H9 (cell line): ENCODE data around the gene TTBK1. TPM values are rescaled to one million over a fixed set of nuclear protein-coding genes. Genes with fewer than 3 reads are reported as not detected.

Source experiments
- DNase-seq: peaks from one replicate; pipeline ENCODE4 v3.0.0-alpha.2; 2017
- H2AFZ ChIP-seq: one replicate; pipeline ENCODE4 v1.6.1; 2013; ENCODE audit warnings: mild to moderate bottlenecking, low read length, control low read depth, moderate library complexity
- H2AK5ac ChIP-seq: 2 replicates; pipeline ENCODE4 v1.6.1; 2013; ENCODE audit warnings: low read length, control low read depth, mixed read lengths; ENCODE audit not compliant: insufficient read length
- H2BK120ac ChIP-seq: one replicate; pipeline ENCODE4 v1.6.1; 2013; ENCODE audit warnings: low read depth, mild to moderate bottlenecking, low read length, control low read depth, inconsistent platforms; ENCODE audit not compliant: poor library complexity, severe bottlenecking
- H2BK12ac ChIP-seq: 2 replicates; pipeline ENCODE4 v1.6.1; 2013; ENCODE audit warnings: low read length, control low read depth, mixed read lengths, low read depth; ENCODE audit not compliant: insufficient read length
- H2BK15ac ChIP-seq: 2 replicates; pipeline ENCODE4 v1.6.1; 2013; ENCODE audit warnings: low read depth, low read length, control low read depth
- H2BK20ac ChIP-seq: one replicate; pipeline ENCODE4 v1.6.1; 2013; ENCODE audit warnings: low read depth, mild to moderate bottlenecking, low read length, control low read depth, inconsistent platforms; ENCODE audit not compliant: poor library complexity, severe bottlenecking
- H2BK5ac ChIP-seq: 2 replicates; pipeline ENCODE4 v1.6.1; 2013; ENCODE audit warnings: low read length, control low read depth, mixed read lengths; ENCODE audit not compliant: insufficient read length
- H3K14ac ChIP-seq: 2 replicates; pipeline ENCODE4 v1.6.1; 2013; ENCODE audit warnings: low read length, control low read depth; ENCODE audit not compliant: insufficient read depth
- H3K18ac ChIP-seq: 2 replicates; pipeline ENCODE4 v1.6.1; 2013; ENCODE audit warnings: low read depth, mild to moderate bottlenecking, mixed read lengths, low read length, control low read depth; ENCODE audit not compliant: insufficient read length
- H3K23ac ChIP-seq: 2 replicates; pipeline ENCODE4 v1.6.1; 2013; ENCODE audit warnings: low read length, control low read depth, mixed read lengths, low read depth; ENCODE audit not compliant: insufficient read length
- H3K23me2 ChIP-seq: 2 replicates; pipeline ENCODE4 v1.6.1; 2013; ENCODE audit warnings: low read depth, mild to moderate bottlenecking, mixed read lengths, low read length, control low read depth; ENCODE audit not compliant: insufficient read length, poor library complexity, severe bottlenecking
- H3K27ac ChIP-seq: 2 replicates; pipeline ENCODE4 v1.5.1; 2013; ENCODE audit warnings: low read length, control low read depth, mixed read lengths, low read depth; ENCODE audit not compliant: insufficient read length
- H3K27me3 ChIP-seq: 2 replicates; pipeline ENCODE4 v1.6.1; 2013; ENCODE audit warnings: low read length, control low read depth, inconsistent platforms; ENCODE audit not compliant: insufficient read depth
- H3K4ac ChIP-seq: 2 replicates; pipeline ENCODE4 v1.6.1; 2013; ENCODE audit warnings: low read depth, mild to moderate bottlenecking, control low read depth, inconsistent platforms, low read length, moderate library complexity
- H3K4me1 ChIP-seq: 2 replicates; pipeline ENCODE4 v1.6.1; 2013; ENCODE audit warnings: low read length, control low read depth, inconsistent platforms; ENCODE audit not compliant: insufficient read depth
- H3K4me2 ChIP-seq: 2 replicates; pipeline ENCODE4 v1.6.1; 2013; ENCODE audit warnings: low read length, control low read depth, mixed read lengths; ENCODE audit not compliant: insufficient read length, insufficient read depth
- H3K56ac ChIP-seq: 2 replicates; pipeline ENCODE4 v1.6.1; 2013; ENCODE audit warnings: low read depth, mild to moderate bottlenecking, mixed read lengths, low read length, control low read depth; ENCODE audit not compliant: insufficient read length
- H3K79me1 ChIP-seq: 2 replicates; pipeline ENCODE4 v1.6.1; 2013; ENCODE audit warnings: low read depth, mild to moderate bottlenecking, moderate library complexity, low read length, control low read depth, inconsistent platforms; ENCODE audit not compliant: insufficient read depth, poor library complexity, severe bottlenecking
- H3K79me2 ChIP-seq: 2 replicates; pipeline ENCODE4 v1.6.1; 2013; ENCODE audit warnings: low read length, control low read depth, inconsistent platforms; ENCODE audit not compliant: insufficient read depth
- H3K9ac ChIP-seq: 2 replicates; pipeline ENCODE4 v1.6.1; 2013; ENCODE audit warnings: low read length, control low read depth, mixed read lengths; ENCODE audit not compliant: insufficient read length; ENCODE audit errors: extremely low read depth
- H3K9me3 ChIP-seq: one replicate; pipeline ENCODE4 v1.6.1; 2013; ENCODE audit warnings: low read depth, low read length, inconsistent platforms; ENCODE audit not compliant: control insufficient read depth
- H3T11ph ChIP-seq: one replicate; pipeline ENCODE4 v1.6.1; 2013; ENCODE audit warnings: mild to moderate bottlenecking, low read length, control low read depth, inconsistent platforms
- H4K20me1 ChIP-seq: one replicate; pipeline ENCODE4 v1.6.1; 2013; ENCODE audit not compliant: control insufficient read depth, insufficient read length, insufficient read depth
- H4K5ac ChIP-seq: 2 replicates; pipeline ENCODE4 v1.6.1; 2013; ENCODE audit warnings: low read depth, mild to moderate bottlenecking, mixed read lengths, low read length, control low read depth; ENCODE audit not compliant: insufficient read length
- H4K8ac ChIP-seq: replicated peaks from 2 replicates; pipeline ENCODE4 v1.6.1; 2013; ENCODE audit warnings: low read length, control low read depth, mixed read lengths, low read depth; ENCODE audit not compliant: insufficient read length
- H4K91ac ChIP-seq: 2 replicates; pipeline ENCODE4 v1.6.1; 2013; ENCODE audit warnings: low read depth, mild to moderate bottlenecking, moderate library complexity, mixed read lengths, low read length, control low read depth; ENCODE audit not compliant: insufficient read length
- H3K27ac Mint-ChIP-seq, 3 experiments: 2 replicates in 2 of 3; 3 replicates in 1 of 3; pipeline ENCODE4 v1.8.0; 2020 to 2021; ENCODE audit warnings: mixed read lengths in 3 of 3, mild to moderate bottlenecking in 1 of 3, moderate library complexity in 1 of 3
- H3K27me3 Mint-ChIP-seq: 2 replicates; pipeline ENCODE4 v1.8.0; 2021; ENCODE audit warnings: low read depth, mild to moderate bottlenecking, moderate library complexity, mixed read lengths
- H3K36me3 Mint-ChIP-seq, 3 experiments: 2 replicates in 2 of 3; 3 replicates in 1 of 3; pipeline ENCODE4 v1.8.0; 2020 to 2021; ENCODE audit warnings: low read depth in 3 of 3, mixed read lengths in 3 of 3; ENCODE audit not compliant: insufficient read depth in 1 of 3
- H3K4me1 Mint-ChIP-seq, 2 experiments: 2 replicates each; pipeline ENCODE4 v1.8.0; 2020; ENCODE audit warnings: mixed read lengths in 2 of 2
- H3K4me3 Mint-ChIP-seq, 2 experiments: 2 replicates in 1 of 2; 3 replicates in 1 of 2; pipeline ENCODE4 v1.8.0; 2020 to 2021; ENCODE audit warnings: mild to moderate bottlenecking in 2 of 2, mixed read lengths in 2 of 2, moderate library complexity in 1 of 2
- H3K9me3 Mint-ChIP-seq, 2 experiments: 2 replicates in 1 of 2; 3 replicates in 1 of 2; pipeline ENCODE4 v1.8.0; 2020; ENCODE audit warnings: mild to moderate bottlenecking in 2 of 2, mixed read lengths in 2 of 2, moderate library complexity in 1 of 2
- WGBS: extraction: QIAGEN DNeasy Blood & Tissue Kit; methylation state at CpG from one replicate; pipeline ENCODE4 v1.1.7; 2013; ENCODE audit warnings: missing lambda C conversion rate, low lambda C conversion rate, mixed read lengths; ENCODE audit not compliant: insufficient read length; ENCODE audit errors: extremely low coverage; 5-methylcytosine and 5-hydroxymethylcytosine counted together
- total RNA-seq: library from RNA; stranded (reverse); gene quantifications from 2 replicates; pipeline ENCODE4 v1.2.1, GENCODE V29; 2021
- TF ChIP-seq, protein P1 (sequence below): fragments of 200-600 bp; sonication (generic); conservative IDR thresholded peaks from 3 replicates; pipeline ENCODE4 v1.8.0; 2021; ENCODE audit warnings: antibody characterized with exemption, mild to moderate bottlenecking

Gene TTBK1
- total RNA-seq, 1 experiment from 2014 or later: 1.6 TPM

DNA sequence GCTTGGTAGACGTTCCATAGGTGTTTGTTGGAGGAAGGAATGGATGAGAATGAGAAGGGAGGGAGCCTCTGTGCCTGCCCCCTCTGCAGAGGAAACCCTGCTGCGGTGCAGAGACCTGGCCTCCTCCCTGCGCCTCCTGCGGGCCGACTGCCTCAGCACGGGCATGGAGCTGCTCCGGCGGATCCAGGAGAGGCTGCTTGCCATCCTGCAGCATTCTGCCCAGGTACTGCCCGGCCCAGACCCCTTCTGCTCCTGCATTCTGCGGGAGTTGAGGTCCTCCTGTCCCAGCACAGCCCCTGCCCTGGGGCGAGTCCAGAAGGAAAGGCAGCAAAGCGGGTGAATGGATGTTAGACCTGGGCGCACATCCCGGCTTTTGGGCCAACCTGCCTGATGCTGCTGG is 20.1 kb upstream of the TTBK1 start:
- H3K23ac ChIP-seq: no peak overlapping the region
- Mint-ChIP-seq H3K27ac (peak overlapping the region in 2 of 3 experiments; percentile 30 to 66; a peak in 2 of 7 replicates), H3K36me3 (peaks cover 9 to 36% (median 19%) of the 10 kb centered on the region in 3 experiments), H3K9me3 (no peaks in the 10 kb centered on the region), H3K27me3 (peaks cover 2% of the 10 kb centered on the region; the same call in 1 of the 2 replicates), H3K4me3 (no peak overlapping the region), H3K4me1 (peaks cover under 1 to 10% of the 10 kb centered on the region in 2 experiments; a peak in 3 of 4 replicates)
- H3K9ac ChIP-seq: no peak overlapping the region
- no peaks in the 10 kb centered on the region for H3K27me3 ChIP-seq
- WGBS: no CpG with 5 or more reads among the region's 14 CpGs
- no peak overlapping the region for H4K8ac ChIP-seq
- H4K5ac ChIP-seq: no peak overlapping the region
- TF ChIP-seq, protein P1, sequence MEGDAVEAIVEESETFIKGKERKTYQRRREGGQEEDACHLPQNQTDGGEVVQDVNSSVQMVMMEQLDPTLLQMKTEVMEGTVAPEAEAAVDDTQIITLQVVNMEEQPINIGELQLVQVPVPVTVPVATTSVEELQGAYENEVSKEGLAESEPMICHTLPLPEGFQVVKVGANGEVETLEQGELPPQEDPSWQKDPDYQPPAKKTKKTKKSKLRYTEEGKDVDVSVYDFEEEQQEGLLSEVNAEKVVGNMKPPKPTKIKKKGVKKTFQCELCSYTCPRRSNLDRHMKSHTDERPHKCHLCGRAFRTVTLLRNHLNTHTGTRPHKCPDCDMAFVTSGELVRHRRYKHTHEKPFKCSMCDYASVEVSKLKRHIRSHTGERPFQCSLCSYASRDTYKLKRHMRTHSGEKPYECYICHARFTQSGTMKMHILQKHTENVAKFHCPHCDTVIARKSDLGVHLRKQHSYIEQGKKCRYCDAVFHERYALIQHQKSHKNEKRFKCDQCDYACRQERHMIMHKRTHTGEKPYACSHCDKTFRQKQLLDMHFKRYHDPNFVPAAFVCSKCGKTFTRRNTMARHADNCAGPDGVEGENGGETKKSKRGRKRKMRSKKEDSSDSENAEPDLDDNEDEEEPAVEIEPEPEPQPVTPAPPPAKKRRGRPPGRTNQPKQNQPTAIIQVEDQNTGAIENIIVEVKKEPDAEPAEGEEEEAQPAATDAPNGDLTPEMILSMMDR: no peak
- H2AFZ ChIP-seq: no peak overlapping the region
- no peaks in the 10 kb centered on the region for H3K79me1 ChIP-seq
- no peaks in the 10 kb centered on the region for H3K9me3 ChIP-seq
- no peaks in the 10 kb centered on the region for H3K4me1 ChIP-seq
- H2AK5ac ChIP-seq: no peak overlapping the region
- no peak overlapping the region for H3K4me2 ChIP-seq
- no peak overlapping the region for H3K14ac ChIP-seq
- H3K56ac ChIP-seq: no peak overlapping the region
- no peak overlapping the region for H4K91ac ChIP-seq
- H3K23me2 ChIP-seq: no peaks in the 10 kb centered on the region
- no peak for DNase-seq
- H2BK120ac ChIP-seq: no peak overlapping the region
- no peak overlapping the region for H3K18ac ChIP-seq
- H3K79me2 ChIP-seq: no peaks in the 10 kb centered on the region
- no peak overlapping the region for H3K4ac ChIP-seq
- no peak overlapping the region for H3K27ac ChIP-seq
- H2BK15ac ChIP-seq: no peak overlapping the region
- no peak overlapping the region for H2BK5ac ChIP-seq
- H2BK12ac ChIP-seq: no peak overlapping the region
- H2BK20ac ChIP-seq: no peak overlapping the region
- H4K20me1 ChIP-seq: no peaks in the 10 kb centered on the region
- no peak overlapping the region for H3T11ph ChIP-seq
